GM21367 (cell line): ENCODE data around the gene SYNE2.

Source experiments
- ATAC-seq: cut with Tn5 transposase; IDR thresholded peaks from one replicate; pipeline ENCODE4 v1.9.1; 2021; ENCODE audit not compliant: unreplicated experiment

SYNE2 gene

DNA sequence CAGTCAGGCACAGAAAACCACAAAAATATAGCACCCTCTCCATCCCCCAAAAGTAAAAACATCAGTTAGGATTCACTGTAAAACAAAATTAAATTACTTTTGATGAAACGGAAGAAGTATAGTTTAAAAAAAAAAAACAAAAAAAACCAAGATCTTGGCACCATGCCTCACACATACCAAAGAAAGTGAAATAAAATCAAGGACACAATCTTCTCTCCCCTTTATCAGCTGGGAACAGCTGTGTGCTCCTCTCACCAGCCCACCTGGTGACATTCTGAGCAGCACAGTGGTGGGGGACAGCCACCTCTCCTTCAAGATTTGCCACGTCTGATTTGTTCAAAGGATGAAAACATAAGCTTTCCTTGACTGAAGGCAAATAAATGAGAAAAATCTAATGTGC, 385.8 kb downstream of the SYNE2 start:
- no peak for ATAC-seq

DNA sequence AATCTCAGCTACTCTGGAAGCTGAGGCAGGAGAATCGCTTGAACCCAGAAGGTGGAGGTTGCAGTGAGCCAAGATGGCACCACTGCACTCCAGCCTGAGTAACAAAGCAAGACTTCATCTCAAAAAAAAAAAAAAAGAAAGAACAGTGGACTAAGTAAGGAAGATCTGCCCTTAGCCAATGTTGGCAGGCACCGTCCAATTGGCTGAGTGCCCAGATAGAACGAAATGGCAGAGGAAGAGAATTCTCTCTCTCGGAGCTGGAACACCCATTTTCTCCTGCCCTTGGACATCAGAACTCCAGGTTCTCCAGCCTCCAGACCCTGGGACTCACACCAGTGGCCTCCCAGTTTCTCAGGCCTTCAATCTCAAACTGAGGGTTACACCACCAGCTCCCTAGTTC, 391.5 kb downstream of the SYNE2 start:
- ATAC-seq = no peak

DNA sequence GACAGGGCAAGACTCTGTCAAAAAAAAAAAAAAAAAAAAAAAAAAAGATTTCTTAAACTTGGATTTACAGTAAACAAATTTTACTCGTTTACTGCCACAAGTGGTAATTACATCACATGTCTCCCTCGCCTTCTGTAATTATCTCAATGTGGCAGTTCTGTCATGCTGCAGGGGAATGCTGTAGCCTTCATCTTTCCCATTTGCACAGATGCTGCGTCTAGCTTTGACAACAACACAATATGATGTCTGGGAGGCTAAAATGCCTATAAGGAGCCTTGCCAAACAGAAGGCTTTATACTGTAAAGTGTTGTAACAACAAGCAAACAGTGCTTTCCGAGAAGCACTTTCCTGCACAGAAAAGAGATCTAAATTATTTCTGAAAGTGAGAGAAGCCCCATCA, 392.7 kb downstream of the SYNE2 start:
- no peak for ATAC-seq

DNA sequence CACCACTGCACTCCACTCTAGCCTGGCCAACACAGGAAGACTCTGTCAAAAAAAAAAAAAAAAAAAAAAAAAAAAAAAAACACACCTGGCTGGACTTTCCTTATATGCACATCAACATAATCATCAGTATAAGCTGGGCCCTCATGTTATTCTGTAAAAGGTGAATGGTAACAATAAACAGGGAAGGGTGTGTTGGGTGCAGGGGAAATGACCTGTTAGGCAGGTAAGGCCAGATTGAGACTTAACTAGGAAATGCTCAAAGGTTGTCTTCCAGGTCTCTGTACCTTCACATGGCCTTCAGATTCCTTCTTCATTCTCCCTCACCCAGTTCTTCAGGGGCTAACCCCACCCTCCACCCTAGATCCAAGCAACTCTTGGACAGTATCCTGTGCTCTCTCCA, 393.9 kb downstream of the SYNE2 start:
- ATAC-seq = no peak

- no peak for ATAC-seq
Measured at GRCh38 chr14:64247195-64247594, 394.4 kb downstream of the SYNE2 start.

GRCh38 chr14:64248689-64249088, 395.9 kb downstream of the SYNE2 start:
- ATAC-seq = no peak

DNA sequence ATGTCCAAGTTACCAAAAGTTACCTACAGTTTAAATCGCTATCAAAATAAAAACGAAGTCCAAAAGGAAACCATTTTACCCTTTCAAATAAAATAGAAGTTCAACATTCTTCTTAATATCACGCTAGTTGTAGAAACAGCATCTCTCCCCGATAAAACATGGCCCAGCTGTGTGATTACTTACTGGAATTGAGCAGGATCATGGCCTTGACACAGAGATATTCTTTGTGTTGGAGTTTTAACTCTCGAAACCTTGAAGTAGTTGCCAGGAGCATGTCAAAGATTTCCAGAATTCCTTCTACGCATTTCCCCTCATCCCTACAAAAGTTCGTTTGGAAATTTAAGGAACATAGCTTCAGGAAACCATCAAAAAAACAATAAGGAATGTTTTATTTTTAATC, 396.6 kb downstream of the SYNE2 start:
- no peak for ATAC-seq

- no peak for ATAC-seq
Measured at GRCh38 chr14:64253672-64254071, 400.9 kb downstream of the SYNE2 start.

DNA sequence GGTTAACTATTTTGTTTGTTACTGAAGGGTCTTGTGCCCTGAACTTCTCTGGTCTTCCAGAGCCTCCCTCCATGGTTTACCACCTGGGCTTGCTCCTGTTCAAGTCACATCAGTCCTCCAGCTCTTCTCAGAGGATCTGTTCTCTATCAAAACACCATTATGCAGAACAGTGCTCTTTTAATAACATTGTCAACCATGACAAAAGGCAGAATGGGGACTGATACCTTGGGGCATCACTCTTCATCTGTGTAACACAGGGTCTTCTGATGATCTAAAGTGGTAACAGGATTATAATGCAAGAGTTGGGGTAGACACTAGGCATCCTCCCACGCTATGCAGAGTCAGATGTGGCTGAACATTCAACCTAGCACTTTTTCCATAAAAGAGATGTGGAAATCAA, 403.0 kb downstream of the SYNE2 start:
- ATAC-seq = no peak

DNA sequence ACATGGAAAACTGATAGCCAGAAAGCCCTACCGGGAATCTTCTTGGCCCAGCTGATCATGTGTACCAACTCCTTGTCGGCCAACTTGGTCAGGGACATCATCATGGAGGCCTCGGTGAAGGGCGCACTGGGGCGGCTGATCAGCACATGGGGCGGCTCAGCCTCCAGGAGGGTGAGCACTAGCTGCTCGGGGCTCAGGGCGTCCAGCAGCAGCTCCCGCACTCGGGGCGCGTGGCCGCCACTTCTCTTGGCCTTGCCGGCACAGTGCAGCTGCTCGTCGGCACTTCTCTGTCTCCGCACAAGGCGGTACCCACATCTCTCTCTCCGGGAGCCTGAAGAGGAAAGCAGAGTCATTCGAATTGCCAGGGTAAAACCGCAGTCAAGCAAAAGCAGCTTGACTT, 407.6 kb downstream of the SYNE2 start:
- ATAC-seq = no peak

- ATAC-seq = no peak
Measured at GRCh38 chr14:64265222-64265621, 412.4 kb downstream of the SYNE2 start.

DNA sequence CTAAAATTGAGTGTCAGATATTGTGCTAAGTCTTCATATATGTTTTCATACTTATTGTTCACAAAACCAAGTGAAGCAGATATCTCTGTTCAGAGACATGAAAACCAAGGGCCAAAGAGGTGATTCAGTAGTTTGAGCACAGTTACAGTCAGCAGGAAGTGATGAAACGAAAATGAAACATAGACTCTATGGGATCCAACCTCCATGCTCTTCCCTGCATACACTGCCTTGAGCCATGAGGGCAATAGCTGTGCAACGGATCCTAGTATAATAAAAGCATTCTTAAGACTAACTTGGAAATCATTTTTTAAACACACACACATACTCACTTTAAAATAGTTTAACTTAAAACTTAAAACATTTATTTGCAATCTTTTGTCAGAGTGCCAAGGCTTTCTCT, 413.4 kb downstream of the SYNE2 start:
- no peak for ATAC-seq

- no peak for ATAC-seq
Measured at GRCh38 chr14:64272019-64272418, 419.2 kb downstream of the SYNE2 start.
